ENCODE results near the gene EXOC6B. TPM values are rescaled to one million over a fixed set of nuclear protein-coding genes. Genes with fewer than 3 reads are reported as not detected.

Gene EXOC6B
- total RNA-seq (10 to 100 TPM in 5 of 6 donors, 1 to 10 TPM in 1; 9.6 to 19.2 (median 12.4) TPM), polyA plus RNA-seq (1 to 10 TPM; 2.4 to 4.0 TPM)

DNA sequence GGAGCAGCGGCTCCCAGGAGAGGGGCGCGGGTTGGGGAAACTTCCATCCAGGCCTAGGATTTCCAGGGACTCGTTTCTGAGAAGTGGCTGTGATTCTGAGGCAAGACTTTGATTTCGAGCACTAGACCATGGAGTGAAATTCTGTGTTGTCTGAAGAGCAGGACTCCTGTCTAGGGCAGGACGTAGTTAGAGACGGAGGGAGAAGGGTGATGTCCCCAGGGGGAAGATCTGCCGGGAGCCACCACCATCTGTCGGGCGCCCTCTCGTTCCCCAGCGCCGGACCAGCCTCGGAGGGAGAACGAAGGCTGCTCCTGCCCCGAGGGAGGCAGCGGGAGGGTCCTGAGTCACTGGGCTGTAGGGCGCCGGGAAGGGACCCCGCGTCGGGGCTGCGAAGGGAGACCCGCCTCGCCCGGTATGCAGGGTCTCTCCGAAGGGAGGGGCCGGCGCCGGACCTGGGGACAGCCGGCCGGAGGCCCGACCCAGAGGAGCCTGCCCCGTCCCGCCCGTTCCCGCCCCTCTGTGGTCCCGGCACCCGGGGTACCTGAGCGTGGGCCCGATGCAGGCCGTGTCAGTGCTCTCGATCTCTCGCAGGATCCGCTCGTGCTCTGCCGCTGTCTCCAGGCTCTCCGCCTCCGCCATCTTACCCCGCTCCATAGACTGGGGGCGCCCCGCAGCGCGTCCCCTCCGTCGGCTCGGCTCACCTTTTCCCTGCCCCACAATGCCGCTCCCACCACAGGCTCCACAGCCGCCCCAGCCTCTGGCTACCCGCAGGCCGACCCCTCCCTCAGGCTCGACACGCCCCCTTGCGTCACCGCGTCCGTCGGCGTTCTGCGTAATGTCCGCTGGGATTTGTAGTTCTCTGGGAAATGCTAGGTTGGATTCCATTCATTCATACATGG is at the start of gene EXOC6B:
Gene EXOC6B (minus strand): TSS at position 777 of the 899 bp plus-strand sequence.
- FAIRE-seq (no peak), ATAC-seq (peak; percentile 97 to 99 (median 99)), DNase-seq (peak; percentile 88 to 97 (median 93))
- no peaks in the 10 kb centered on the region for H3K9me3 ChIP-seq
- H3K27ac ChIP-seq, result peak within 1 kb of the TSS; percentile 52 to 68 (median 54)
- peak within 1 kb of the TSS; percentile 70 to 93 (median 84) for H3K4me3 ChIP-seq
- H3K27me3 ChIP-seq, result no peaks in the 10 kb centered on the region
- TF ChIP-seq, protein P1, sequence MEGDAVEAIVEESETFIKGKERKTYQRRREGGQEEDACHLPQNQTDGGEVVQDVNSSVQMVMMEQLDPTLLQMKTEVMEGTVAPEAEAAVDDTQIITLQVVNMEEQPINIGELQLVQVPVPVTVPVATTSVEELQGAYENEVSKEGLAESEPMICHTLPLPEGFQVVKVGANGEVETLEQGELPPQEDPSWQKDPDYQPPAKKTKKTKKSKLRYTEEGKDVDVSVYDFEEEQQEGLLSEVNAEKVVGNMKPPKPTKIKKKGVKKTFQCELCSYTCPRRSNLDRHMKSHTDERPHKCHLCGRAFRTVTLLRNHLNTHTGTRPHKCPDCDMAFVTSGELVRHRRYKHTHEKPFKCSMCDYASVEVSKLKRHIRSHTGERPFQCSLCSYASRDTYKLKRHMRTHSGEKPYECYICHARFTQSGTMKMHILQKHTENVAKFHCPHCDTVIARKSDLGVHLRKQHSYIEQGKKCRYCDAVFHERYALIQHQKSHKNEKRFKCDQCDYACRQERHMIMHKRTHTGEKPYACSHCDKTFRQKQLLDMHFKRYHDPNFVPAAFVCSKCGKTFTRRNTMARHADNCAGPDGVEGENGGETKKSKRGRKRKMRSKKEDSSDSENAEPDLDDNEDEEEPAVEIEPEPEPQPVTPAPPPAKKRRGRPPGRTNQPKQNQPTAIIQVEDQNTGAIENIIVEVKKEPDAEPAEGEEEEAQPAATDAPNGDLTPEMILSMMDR (IDR thresholded peaks at IDR 0.05), result no peak
- 1% methylated on average over 64 to 71 of the region's 71 CpGs for WGBS, 2 donors
- intact Hi-C loops (cut with DNase I), result no loop called here
- peaks cover 0 to 10% (median 0%) of the 10 kb centered on the region in 3 donors for H3K4me1 ChIP-seq
- no peaks in the 10 kb centered on the region for H3K36me3 ChIP-seq

DNA sequence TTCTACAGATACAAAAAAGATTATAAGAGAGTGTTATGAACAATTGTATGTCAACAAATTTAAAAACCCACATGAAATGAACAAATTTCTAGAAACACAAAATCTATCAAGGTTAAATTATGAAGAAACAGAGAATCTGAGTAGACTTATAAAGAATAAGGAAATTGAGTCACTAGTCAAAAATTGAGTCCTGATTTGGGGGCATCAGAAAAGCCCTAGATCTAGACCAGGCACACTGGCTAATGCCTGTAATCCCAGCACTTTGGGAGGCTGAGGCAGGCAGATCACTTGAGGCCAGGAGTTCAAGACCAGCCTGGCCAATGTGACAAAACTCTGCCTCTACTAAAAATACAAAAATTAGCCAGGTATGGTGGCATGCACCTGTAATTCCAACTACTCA is 46.0 kb upstream of the EXOC6B start:
- no peaks in the 10 kb centered on the region for H3K9me3 ChIP-seq
- H3K27me3 ChIP-seq, result no peaks in the 10 kb centered on the region
- H3K4me3 ChIP-seq, result no peak overlapping the region
- FAIRE-seq, result no peak
- no peak for ATAC-seq
- H3K27ac ChIP-seq, result no peak overlapping the region
- TF ChIP-seq, protein P1 (IDR thresholded peaks at IDR 0.05), result no peak
- intact Hi-C loops (cut with DNase I), result loop anchor here in 1 of 3 donors (10.0 kb wide), 1 partner anchor 97 kb away; no protein-coding TSS in a partner anchor
- H3K36me3 ChIP-seq, result no peaks in the 10 kb centered on the region
- DNase-seq, result no peak
- H3K4me1 ChIP-seq, result no peaks in the 10 kb centered on the region

DNA sequence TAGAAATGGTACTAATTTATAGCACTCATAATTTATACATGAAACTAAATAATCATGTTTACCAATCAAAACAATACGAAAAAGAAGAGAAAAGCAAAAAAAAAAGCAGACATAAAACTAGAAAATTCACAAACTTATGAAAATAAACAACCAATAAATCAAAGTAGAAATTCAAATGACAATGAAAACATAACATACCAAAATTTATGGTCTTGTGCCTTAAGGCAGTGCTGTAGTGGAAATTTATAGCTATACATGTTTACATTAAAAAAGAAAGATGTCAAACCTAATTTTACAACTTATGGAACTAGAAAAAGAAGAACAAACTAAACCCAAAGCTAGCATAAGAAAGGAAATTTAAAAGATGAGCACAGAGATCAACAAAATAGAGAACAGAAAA is 45.2 kb upstream of the EXOC6B start:
- DNase-seq (no peak), FAIRE-seq (no peak), ATAC-seq (no peak)
- Histone ChIP-seq H3K9me3 (no peaks in the 10 kb centered on the region), H3K27me3 (no peaks in the 10 kb centered on the region), H3K27ac (no peak overlapping the region), H3K4me1 (no peaks in the 10 kb centered on the region), H3K4me3 (no peak overlapping the region), H3K36me3 (no peaks in the 10 kb centered on the region)
- TF ChIP-seq, protein P1 (IDR thresholded peaks at IDR 0.05), result no peak
- intact Hi-C loops (cut with DNase I), result loop anchor here in 1 of 3 donors (10.0 kb wide), 1 partner anchor 96 kb away; no protein-coding TSS in a partner anchor
- WGBS, 2 donors, result 38 to 53% methylated on average over 1 of the region's 1 CpG

DNA sequence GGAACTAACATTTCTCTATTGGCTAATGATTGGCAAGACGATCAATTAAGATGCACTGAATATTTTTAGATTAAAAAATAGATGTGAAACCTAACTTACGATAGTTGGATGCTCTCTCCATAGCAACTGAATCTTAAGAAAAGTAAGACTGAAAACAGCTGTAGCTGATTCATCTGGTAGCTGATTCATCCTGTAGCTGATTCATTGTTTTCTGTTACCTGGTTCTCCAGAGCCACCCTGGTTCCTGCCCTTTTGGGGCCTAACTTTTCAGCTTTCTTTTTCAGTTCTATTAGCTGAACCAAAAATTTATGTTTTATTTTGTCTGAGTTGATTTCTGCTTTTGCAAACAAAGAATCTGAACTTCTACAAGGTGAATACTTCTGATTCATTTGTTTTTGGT is 38.7 kb upstream of the EXOC6B start:
- 36 to 52% methylated on average over 2 of the region's 2 CpGs for WGBS, 2 donors
- Histone ChIP-seq H3K4me1 (no peaks in the 10 kb centered on the region), H3K9me3 (no peaks in the 10 kb centered on the region), H3K4me3 (no peak overlapping the region), H3K27me3 (no peaks in the 10 kb centered on the region), H3K36me3 (no peaks in the 10 kb centered on the region), H3K27ac (no peak overlapping the region)
- intact Hi-C loops (cut with DNase I), result no loop called here
- no peak for ATAC-seq
- TF ChIP-seq, protein P1 (IDR thresholded peaks at IDR 0.05), result no peak
- no peak for DNase-seq
- FAIRE-seq, result no peak

DNA sequence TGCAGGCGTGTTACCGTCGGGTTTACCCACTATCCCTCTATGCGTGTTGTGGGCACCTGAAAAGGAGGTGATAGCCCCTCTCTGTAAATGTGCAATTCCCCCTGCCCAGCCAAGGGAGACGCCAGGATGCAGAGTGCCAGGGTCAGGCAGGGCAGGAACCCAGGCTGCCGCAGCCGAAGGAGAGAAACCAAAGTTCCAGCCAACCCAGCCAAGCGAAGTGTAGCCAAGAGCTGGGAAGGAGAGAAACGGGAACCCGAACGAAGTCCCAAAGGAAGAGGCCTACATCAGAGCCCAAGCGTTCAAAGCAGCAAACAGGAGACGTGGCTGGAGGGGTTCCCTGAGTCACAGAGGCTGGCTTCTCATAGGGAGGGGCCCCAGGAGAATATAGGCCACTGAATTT is 37.2 kb upstream of the EXOC6B start:
- TF ChIP-seq, protein P1 (IDR thresholded peaks at IDR 0.05), result no peak
- no peak for ATAC-seq

More for the DNA sequence above, 37.2 kb upstream of the EXOC6B start:
- DNase-seq (no peak), FAIRE-seq (no peak)
- H3K9me3 ChIP-seq, result no peaks in the 10 kb centered on the region
- no peaks in the 10 kb centered on the region for H3K4me1 ChIP-seq
- H3K36me3 ChIP-seq, result no peaks in the 10 kb centered on the region
- WGBS, 2 donors, result 54 to 59% methylated on average over 13 of the region's 13 CpGs
- intact Hi-C loops (cut with DNase I), result no loop called here
- no peaks in the 10 kb centered on the region for H3K27me3 ChIP-seq
- H3K27ac ChIP-seq, result no peak overlapping the region
- peak overlapping the region in 1 of 4 donors; percentile 19 for H3K4me3 ChIP-seq

All from pancreas (tissue), 10 donors.